IPS DF 6.9 (cell line): ENCODE measurements around the gene MAP2K4.

ENCODE experiments used
- DNase-seq: peaks from one replicate; pipeline ENCODE4 v3.0.0-alpha.2; 2013; ENCODE audit warnings: low read depth, low spot score
- H3K27ac ChIP-seq: one replicate; pipeline ENCODE4 v1.5.1; 2013; ENCODE audit warnings: low read length, control low read depth
- H3K27me3 ChIP-seq: 2 replicates; pipeline ENCODE4 v1.6.1; 2013; ENCODE audit warnings: mild to moderate bottlenecking, low read length; ENCODE audit not compliant: control insufficient read depth, insufficient read depth
- H3K36me3 ChIP-seq: 2 replicates; pipeline ENCODE4 v1.6.1; 2013; ENCODE audit warnings: low read length; ENCODE audit not compliant: control insufficient read depth, insufficient read depth
- H3K4me1 ChIP-seq: 2 replicates; pipeline ENCODE4 v1.6.1; 2013; ENCODE audit warnings: low read length; ENCODE audit not compliant: control insufficient read depth, insufficient read depth
- H3K4me3 ChIP-seq: 2 replicates; pipeline ENCODE4 v1.5.1; 2013; ENCODE audit warnings: mild to moderate bottlenecking, low read length
- H3K9me3 ChIP-seq: 2 replicates; pipeline ENCODE4 v1.6.1; 2013; ENCODE audit warnings: low read length, inconsistent platforms; ENCODE audit not compliant: control insufficient read depth, insufficient read depth
- WGBS: extraction: QIAGEN DNeasy Blood & Tissue Kit; methylation state at CpG from one replicate; pipeline ENCODE4 v1.1.7; 2013; ENCODE audit warnings: mixed read lengths, missing lambda C conversion rate; ENCODE audit not compliant: insufficient read length, insufficient coverage; 5-methylcytosine and 5-hydroxymethylcytosine counted together

MAP2K4 gene

GRCh38 chr17:12057520-12057919, 36.8 kb downstream of the MAP2K4 start:
- Histone ChIP-seq H3K27me3 (no peaks in the 10 kb centered on the region), H3K4me1 (no peaks in the 10 kb centered on the region), H3K27ac (no peak overlapping the region), H3K9me3 (no peaks in the 10 kb centered on the region), H3K36me3 (no peaks in the 10 kb centered on the region), H3K4me3 (no peak overlapping the region)
- DNase-seq = no peak
- no CpG with 5 or more reads among the region's 1 CpG for WGBS

- H3K36me3 ChIP-seq = no peaks in the 10 kb centered on the region
- H3K27me3 ChIP-seq = no peaks in the 10 kb centered on the region
- H3K4me3 ChIP-seq = no peak overlapping the region
- H3K4me1 ChIP-seq = no peaks in the 10 kb centered on the region
- H3K27ac ChIP-seq = no peak overlapping the region
- no peak for DNase-seq
- no peaks in the 10 kb centered on the region for H3K9me3 ChIP-seq
Observed at GRCh38 chr17:12058535-12058934, 37.9 kb downstream of the MAP2K4 start.

- no CpG with 5 or more reads among the region's 3 CpGs for WGBS
- no peak overlapping the region for H3K4me3 ChIP-seq
- no peak for DNase-seq
Observed at GRCh38 chr17:12062249-12062648, 41.6 kb downstream of the MAP2K4 start.

GRCh38 chr17:12064395-12064794, 43.7 kb downstream of the MAP2K4 start:
- no peak overlapping the region for H3K4me3 ChIP-seq
- WGBS = no CpG with 5 or more reads among the region's 2 CpGs
- H3K4me1 ChIP-seq = 0 out of 2 replicates have a peak, but pooled peaks cover 2% of the 10 kb centered on the region
- DNase-seq = no peak
- no peak overlapping the region for H3K27ac ChIP-seq
- H3K27me3 ChIP-seq = no peaks in the 10 kb centered on the region
- no peaks in the 10 kb centered on the region for H3K9me3 ChIP-seq
- no peaks in the 10 kb centered on the region for H3K36me3 ChIP-seq

More at GRCh38 chr17:12062249-12062648, 41.6 kb downstream of the MAP2K4 start:
- Histone ChIP-seq H3K27me3 (no peaks in the 10 kb centered on the region), H3K9me3 (no peaks in the 10 kb centered on the region), H3K36me3 (no peaks in the 10 kb centered on the region), H3K4me1 (0 out of 2 replicates have a peak, but pooled peaks cover under 1% of the 10 kb centered on the region), H3K27ac (no peak overlapping the region)

GRCh38 chr17:12067485-12067884, 46.8 kb downstream of the MAP2K4 start:
- Histone ChIP-seq H3K27me3 (no peaks in the 10 kb centered on the region), H3K4me1 (0 out of 2 replicates have a peak, but pooled peaks cover 2% of the 10 kb centered on the region), H3K27ac (no peak overlapping the region), H3K36me3 (no peaks in the 10 kb centered on the region), H3K4me3 (no peak overlapping the region), H3K9me3 (no peaks in the 10 kb centered on the region)
- no CpG with 5 or more reads among the region's 2 CpGs for WGBS
- DNase-seq = no peak

GRCh38 chr17:12068946-12069345, 48.3 kb downstream of the MAP2K4 start:
- no peaks in the 10 kb centered on the region for H3K9me3 ChIP-seq
- H3K36me3 ChIP-seq = no peaks in the 10 kb centered on the region
- H3K27me3 ChIP-seq = no peaks in the 10 kb centered on the region
- no peak overlapping the region for H3K27ac ChIP-seq
- 0 out of 2 replicates have a peak, but pooled peaks cover 2% of the 10 kb centered on the region for H3K4me1 ChIP-seq
- DNase-seq = no peak
- H3K4me3 ChIP-seq = no peak overlapping the region

- H3K27ac ChIP-seq = no peak overlapping the region
- H3K36me3 ChIP-seq = no peaks in the 10 kb centered on the region
- DNase-seq = no peak
- no peaks in the 10 kb centered on the region for H3K27me3 ChIP-seq
- H3K9me3 ChIP-seq = no peaks in the 10 kb centered on the region
- H3K4me1 ChIP-seq = 0 out of 2 replicates have a peak, but pooled peaks cover 2% of the 10 kb centered on the region
- H3K4me3 ChIP-seq = no peak overlapping the region
Observed at GRCh38 chr17:12070561-12070960, 49.9 kb downstream of the MAP2K4 start.

- H3K27me3 ChIP-seq = no peaks in the 10 kb centered on the region
- H3K4me3 ChIP-seq = no peak overlapping the region
- no CpG with 5 or more reads among the region's 3 CpGs for WGBS
- H3K9me3 ChIP-seq = no peaks in the 10 kb centered on the region
- H3K36me3 ChIP-seq = no peaks in the 10 kb centered on the region
- no peak overlapping the region for H3K27ac ChIP-seq
- no peak for DNase-seq
- H3K4me1 ChIP-seq = no peaks in the 10 kb centered on the region
Observed at GRCh38 chr17:12074346-12074745, 53.7 kb downstream of the MAP2K4 start.

- Histone ChIP-seq H3K27ac (no peak overlapping the region), H3K36me3 (peaks cover 4% of the 10 kb centered on the region; the same call in 1 of the 2 replicates), H3K4me1 (no peaks in the 10 kb centered on the region), H3K4me3 (no peak overlapping the region), H3K9me3 (no peaks in the 10 kb centered on the region), H3K27me3 (no peaks in the 10 kb centered on the region)
- WGBS = no CpG with 5 or more reads among the region's 2 CpGs
- no peak for DNase-seq
Observed at GRCh38 chr17:12077773-12078172, 57.1 kb downstream of the MAP2K4 start.

GRCh38 chr17:12078791-12079190, 58.1 kb downstream of the MAP2K4 start:
- DNase-seq = no peak
- H3K27me3 ChIP-seq = no peaks in the 10 kb centered on the region
- H3K4me3 ChIP-seq = no peak overlapping the region
- no peaks in the 10 kb centered on the region for H3K4me1 ChIP-seq
- H3K9me3 ChIP-seq = no peaks in the 10 kb centered on the region
- H3K27ac ChIP-seq = no peak overlapping the region
- no CpG with 5 or more reads among the region's 2 CpGs for WGBS
- H3K36me3 ChIP-seq = peaks cover 4% of the 10 kb centered on the region; the same call in 1 of the 2 replicates

GRCh38 chr17:12081720-12082119, 61.0 kb downstream of the MAP2K4 start:
- H3K4me1 ChIP-seq = no peaks in the 10 kb centered on the region
- H3K4me3 ChIP-seq = no peak overlapping the region
- H3K27ac ChIP-seq = no peak overlapping the region
- no peaks in the 10 kb centered on the region for H3K27me3 ChIP-seq
- no CpG with 5 or more reads among the region's 8 CpGs for whole genome bisulfite sequencing
- H3K9me3 ChIP-seq = no peaks in the 10 kb centered on the region
- no peak for DNase-seq
- H3K36me3 ChIP-seq = peaks cover 4% of the 10 kb centered on the region; the same call in 1 of the 2 replicates
